AG04450 (cell line): ENCODE measurements around the gene PPIF. TPM values are rescaled to one million over a fixed set of nuclear protein-coding genes. Genes with fewer than 3 reads are reported as not detected.

Experiments
- CTCF ChIA-PET: fragments of 300-600, 350-600 bp; formaldehyde crosslinking; extraction: SDS; loops from one replicate; lab custom pipeline; 2022; ENCODE audit warnings: antibody characterized with exemption, inconsistent platforms; lab: Charles Lee
- POLR2A ChIA-PET: fragments of 350-600 bp; formaldehyde crosslinking; extraction: SDS; loops from one replicate; lab custom pipeline; 2021; ENCODE audit warnings: antibody characterized with exemption, inconsistent platforms; lab: Yijun Ruan, JAX
- DNase-seq: peaks from one replicate; pipeline ENCODE4 v3.0.0-alpha.2; 2011; ENCODE audit warnings: low read depth, low spot score
- H3K27ac ChIP-seq: one replicate; pipeline ENCODE4 v1.5.1; 2012; ENCODE audit warnings: low read depth, low read length, control low read depth
- H3K27me3 ChIP-seq: one replicate; pipeline ENCODE4 v1.6.0; 2012; ENCODE audit warnings: low read length; ENCODE audit not compliant: control insufficient read depth, insufficient read depth
- H3K4me3 ChIP-seq: 2 replicates; pipeline ENCODE4 v1.5.1; 2011; ENCODE audit warnings: mild to moderate bottlenecking, low read depth, low read length, control low read depth
- H3K9me3 ChIP-seq: 2 replicates; pipeline ENCODE4 v1.5.1; 2012; ENCODE audit warnings: low read length; ENCODE audit not compliant: control insufficient read depth, insufficient read depth
- polyA plus RNA-seq: library from polyadenylated mRNA; depleted of rRNA; stranded (reverse); fragments of >200 nt; gene quantifications from 2 replicates; pipeline ENCODE4 v1.2.3, GENCODE V29; 2011
- TF ChIP-seq, protein P1 (sequence below): IDR thresholded peaks from 2 replicates; pipeline ENCODE4 v1.5.1; 2011; ENCODE audit warnings: low read depth, low read length, control low read depth, inconsistent platforms

Gene PPIF
- polyA plus RNA-seq, 1 experiment, result 68.6 TPM

DNA sequence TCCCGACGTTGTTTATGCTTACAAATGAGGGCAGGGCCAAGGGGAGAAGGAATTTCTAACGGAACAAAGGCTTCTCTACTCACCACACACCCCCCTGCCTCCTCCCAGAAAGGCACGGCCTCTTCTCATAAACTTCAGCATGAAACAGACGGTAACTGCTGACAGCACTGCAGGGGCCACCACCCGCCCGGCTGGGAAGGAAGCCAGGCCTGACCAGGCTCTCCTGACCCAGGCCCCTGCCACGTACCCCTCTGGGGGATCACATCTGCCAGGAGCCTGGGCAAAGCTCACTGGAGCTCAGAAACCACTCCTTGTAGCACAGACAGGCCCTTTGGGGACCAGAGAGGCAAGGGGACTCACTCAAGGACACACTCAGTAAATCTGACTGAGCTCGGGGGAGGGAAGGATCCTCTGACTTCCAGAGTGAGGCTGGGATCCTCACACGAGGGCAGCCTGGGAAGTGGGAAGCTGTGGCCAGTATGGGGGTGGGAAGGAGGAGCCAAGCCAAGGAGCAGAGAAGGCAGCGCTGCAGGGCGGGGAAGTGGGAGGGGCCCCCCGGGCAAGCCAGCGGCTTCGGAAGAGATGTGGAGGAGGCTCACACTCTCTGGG, 52.1 kb downstream of the PPIF start:
- peak overlapping the region; percentile 47 for H3K4me3 ChIP-seq
- H3K27ac ChIP-seq, result peak overlapping the region; percentile 100
- ChIA-PET POLR2A (interaction anchor here (0.5 to 2.9 kb wide), 12 partner anchors 9 to 735 kb away, joined by 3 to 21 read pairs (median 4); partner anchors contain the start of gene ZCCHC24), CTCF (interaction anchor here (0.7 to 1.9 kb wide), 8 partner anchors 9 to 1064 kb away, joined by 3 to 8 read pairs (median 4); no protein-coding TSS in a partner anchor)
- no peaks in the 10 kb centered on the region for H3K27me3 ChIP-seq
- peak; percentile 92 for DNase-seq
- TF ChIP-seq, protein P1, sequence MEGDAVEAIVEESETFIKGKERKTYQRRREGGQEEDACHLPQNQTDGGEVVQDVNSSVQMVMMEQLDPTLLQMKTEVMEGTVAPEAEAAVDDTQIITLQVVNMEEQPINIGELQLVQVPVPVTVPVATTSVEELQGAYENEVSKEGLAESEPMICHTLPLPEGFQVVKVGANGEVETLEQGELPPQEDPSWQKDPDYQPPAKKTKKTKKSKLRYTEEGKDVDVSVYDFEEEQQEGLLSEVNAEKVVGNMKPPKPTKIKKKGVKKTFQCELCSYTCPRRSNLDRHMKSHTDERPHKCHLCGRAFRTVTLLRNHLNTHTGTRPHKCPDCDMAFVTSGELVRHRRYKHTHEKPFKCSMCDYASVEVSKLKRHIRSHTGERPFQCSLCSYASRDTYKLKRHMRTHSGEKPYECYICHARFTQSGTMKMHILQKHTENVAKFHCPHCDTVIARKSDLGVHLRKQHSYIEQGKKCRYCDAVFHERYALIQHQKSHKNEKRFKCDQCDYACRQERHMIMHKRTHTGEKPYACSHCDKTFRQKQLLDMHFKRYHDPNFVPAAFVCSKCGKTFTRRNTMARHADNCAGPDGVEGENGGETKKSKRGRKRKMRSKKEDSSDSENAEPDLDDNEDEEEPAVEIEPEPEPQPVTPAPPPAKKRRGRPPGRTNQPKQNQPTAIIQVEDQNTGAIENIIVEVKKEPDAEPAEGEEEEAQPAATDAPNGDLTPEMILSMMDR, result no peak
- H3K9me3 ChIP-seq, result no peaks in the 10 kb centered on the region; the same call in 1 of the 2 replicates

- no peak for DNase-seq
- Histone ChIP-seq H3K27ac (peak overlapping the region; percentile 100), H3K4me3 (no peak overlapping the region), H3K9me3 (peaks cover 7% of the 10 kb centered on the region), H3K27me3 (no peaks in the 10 kb centered on the region)
- POLR2A ChIA-PET, result interaction anchor here (0.8 to 2.9 kb wide), 7 partner anchors 10 to 45 kb away, joined by 3 to 21 read pairs (median 5); partner anchors contain the start of gene ZCCHC24
- TF ChIP-seq, protein P1, result peak; percentile 71
- CTCF ChIA-PET, result interaction anchor here (0.7 to 1.9 kb wide), 11 partner anchors 8 to 1063 kb away, joined by 3 to 8 read pairs (median 4); no protein-coding TSS in a partner anchor
Observed at GRCh38 chr10:79400146-79401004, 53.1 kb downstream of the PPIF start.

DNA sequence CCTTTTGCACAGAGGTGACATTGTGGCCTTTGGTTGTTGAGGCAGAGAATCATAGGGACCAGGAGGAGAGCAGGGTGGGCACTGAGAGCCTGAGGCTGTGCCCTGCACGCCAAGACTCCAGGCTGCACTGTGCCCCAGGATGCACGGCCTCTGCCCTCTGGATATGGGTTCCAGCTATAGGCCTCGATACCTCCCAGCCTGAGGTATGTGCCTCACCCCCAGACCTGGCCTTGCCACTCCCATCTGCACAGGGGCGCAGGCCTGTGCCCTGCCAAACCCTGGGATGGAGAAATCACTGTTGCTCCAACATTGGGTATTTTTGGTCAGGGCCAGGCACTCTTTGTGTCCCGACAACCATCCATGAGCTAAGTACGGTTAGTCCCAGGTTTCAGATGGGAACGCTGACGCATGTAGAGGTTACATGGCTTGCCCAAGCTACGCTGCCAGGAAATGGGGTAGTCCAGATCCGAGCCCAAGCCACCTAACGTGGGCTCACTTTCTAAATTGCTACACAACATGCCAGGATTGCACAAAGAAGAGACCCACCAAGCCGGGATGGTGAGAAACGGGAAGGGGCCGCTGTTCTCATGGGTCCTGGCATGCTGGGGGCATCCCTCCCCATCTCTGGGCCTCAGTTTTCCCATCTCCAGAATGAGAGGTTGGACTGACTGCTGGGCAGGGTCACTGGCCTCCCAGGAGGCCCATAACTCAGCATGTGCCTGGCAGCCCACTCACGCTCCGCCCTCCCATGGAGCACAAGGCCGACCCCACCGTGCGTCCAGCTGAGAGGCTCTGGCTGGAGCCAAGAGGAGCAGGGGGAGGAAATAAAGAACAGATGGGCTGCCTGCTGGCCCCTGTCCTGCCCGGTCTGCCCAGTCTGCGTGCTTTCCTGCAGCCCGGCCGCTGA, 54.0 kb downstream of the PPIF start:
- POLR2A ChIA-PET, result interaction anchor here (1.9 to 2.9 kb wide), 2 partner anchors 19 to 44 kb away, joined by 5 to 21 read pairs; partner anchors contain the start of gene ZCCHC24
- CTCF ChIA-PET, result interaction anchor here (0.7 to 1.8 kb wide), 7 partner anchors 10 to 67 kb away, joined by 3 to 8 read pairs (median 4); no protein-coding TSS in a partner anchor
- peak overlapping the region; percentile 39 for H3K27ac ChIP-seq
- no peaks in the 10 kb centered on the region for H3K27me3 ChIP-seq
- TF ChIP-seq, protein P1, result no peak
- H3K4me3 ChIP-seq, result no peak overlapping the region
- DNase-seq, result no peak
- H3K9me3 ChIP-seq, result peaks cover 8% of the 10 kb centered on the region

- Histone ChIP-seq H3K4me3 (no peak overlapping the region), H3K9me3 (peaks cover 8% of the 10 kb centered on the region), H3K27me3 (no peaks in the 10 kb centered on the region), H3K27ac (no peak overlapping the region)
- TF ChIP-seq, protein P1, result no peak
- no peak for DNase-seq
- ChIA-PET CTCF (no interaction called here), POLR2A (no interaction called here)
Observed at GRCh38 chr10:79402625-79402946, 55.3 kb downstream of the PPIF start.
